HG03521 (cell line): ENCODE results near the gene RBPJ.
A peak's percentile ranks its signal among the peaks of the same experiment; 100 is the strongest.

Source experiments
- ATAC-seq: cut with Tn5 transposase; IDR thresholded peaks from one replicate; pipeline ENCODE4 v1.9.1; 2021; ENCODE audit warnings: mild to moderate bottlenecking, moderate library complexity; ENCODE audit not compliant: unreplicated experiment

RBPJ gene

DNA sequence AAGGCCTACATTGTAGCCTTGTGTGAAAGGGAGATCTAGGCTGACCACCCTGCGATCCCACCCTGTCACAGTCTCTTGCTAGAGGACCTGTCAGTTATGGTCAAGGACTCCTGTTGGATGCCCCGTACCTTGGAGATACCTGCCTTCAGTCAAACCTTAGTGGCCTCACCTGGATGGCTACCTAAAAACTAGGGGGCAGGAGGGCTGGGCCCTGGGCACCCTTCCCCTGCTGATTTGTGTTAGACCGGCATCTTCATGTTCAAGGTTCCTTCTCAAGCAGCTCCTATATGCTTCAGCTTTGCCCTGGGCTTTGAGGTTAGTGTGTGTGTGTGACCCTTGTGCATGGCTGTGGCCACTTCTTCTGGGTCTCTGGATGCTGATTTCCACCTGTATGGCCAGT is 134.1 kb downstream of the RBPJ start:
- no peak for ATAC-seq

GRCh38 chr4:26455571-26455970 is 134.8 kb downstream of the RBPJ start:
- no peak for ATAC-seq

DNA sequence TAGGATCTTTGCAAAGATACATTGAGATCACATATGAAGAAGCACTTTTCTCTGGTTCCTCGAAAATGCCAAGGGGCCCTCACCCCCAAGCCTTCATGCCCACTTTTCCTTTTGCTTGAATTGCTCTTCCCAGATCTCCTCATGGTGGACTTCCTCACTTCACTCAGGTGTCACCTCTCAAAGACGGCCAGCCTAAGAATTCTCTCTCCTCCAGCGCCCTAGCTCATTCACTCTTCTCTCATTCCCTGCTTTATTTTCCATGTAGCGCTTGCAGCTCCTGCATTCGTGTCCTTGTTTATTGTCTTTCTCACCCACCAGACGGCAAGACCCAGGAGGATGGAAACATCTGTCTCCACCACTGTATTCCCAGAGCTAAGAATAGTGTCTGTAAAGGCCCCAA is 136.6 kb downstream of the RBPJ start:
- no peak for ATAC-seq

DNA sequence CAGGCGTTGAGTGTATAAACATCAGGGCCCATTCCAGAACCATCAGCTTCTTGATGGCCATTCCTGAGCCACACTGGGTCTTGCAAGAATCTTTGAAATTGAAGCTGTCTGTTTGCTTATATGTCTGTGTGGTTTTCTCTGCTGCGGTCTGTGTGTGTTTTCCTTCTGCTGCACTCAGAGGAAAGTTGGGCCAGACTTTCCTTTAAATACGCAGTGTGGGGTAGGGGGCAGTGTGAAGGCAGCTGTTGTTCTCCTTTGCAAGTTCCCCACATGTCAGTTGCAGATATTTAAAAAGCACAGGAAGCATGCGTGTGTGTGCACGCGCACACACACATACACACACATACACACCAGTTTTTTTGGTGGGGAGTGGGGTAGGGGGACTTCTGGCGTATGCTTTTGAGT is 137.3 kb downstream of the RBPJ start:
- ATAC-seq = no peak

- peak; percentile 60 for ATAC-seq
Measured at GRCh38 chr4:26459054-26459755, 138.4 kb downstream of the RBPJ start.

DNA sequence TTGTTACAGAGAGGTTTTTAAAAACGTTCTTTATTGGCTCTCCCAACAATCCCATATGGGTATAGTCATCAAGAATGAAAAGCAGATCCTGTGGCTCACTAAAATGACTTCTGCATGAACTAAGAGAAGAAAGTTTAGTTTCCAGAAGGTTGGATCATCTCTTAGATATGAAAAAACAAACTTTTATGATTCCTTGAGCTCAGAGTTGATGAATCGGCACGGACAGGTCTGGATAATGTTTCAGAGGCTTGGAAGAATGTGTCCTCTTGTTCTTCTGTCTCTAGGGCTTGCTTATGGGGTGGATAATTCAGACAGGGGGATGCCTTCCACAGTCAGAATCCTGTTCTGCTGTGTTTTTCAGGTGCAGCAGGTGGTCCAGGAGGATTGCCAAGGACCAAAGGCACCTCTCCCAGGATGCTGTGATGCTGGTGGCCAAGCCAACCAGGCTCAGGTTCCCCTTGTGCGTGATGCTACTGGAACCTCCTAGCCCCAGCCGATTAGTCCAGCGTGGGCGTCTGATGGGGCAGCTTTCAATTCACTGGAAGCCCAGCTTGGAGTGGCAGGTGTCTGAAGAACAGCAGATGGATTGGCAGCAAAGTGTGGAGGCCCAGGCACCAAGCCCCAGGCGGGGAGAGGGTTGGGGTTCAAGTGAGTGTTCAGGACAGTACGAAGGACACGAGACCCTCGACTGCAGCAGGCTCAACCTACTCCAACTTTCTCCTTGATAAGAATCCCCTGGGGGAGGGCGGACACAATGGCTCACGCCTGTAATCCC is 139.1 kb downstream of the RBPJ start:
- ATAC-seq = no peak

DNA sequence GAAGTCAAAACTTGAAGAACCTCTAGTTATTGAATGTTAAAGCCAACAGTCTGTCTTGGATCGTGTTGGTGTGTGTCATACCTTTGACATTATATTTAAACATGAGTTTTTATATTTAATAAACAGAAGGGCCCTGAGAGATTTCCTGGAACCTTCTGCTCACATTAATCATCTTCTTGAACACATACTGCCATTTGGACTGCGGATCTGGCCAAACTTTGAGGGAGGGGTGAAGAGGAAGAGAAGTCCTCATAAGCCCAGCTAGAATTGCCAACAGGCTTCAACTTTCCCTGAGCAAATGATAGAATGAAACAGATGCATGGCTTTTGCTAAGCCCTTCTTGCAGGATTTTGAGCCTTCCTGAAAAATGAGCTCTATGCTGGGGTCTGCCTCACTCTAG is 142.1 kb downstream of the RBPJ start:
- no peak for ATAC-seq

DNA sequence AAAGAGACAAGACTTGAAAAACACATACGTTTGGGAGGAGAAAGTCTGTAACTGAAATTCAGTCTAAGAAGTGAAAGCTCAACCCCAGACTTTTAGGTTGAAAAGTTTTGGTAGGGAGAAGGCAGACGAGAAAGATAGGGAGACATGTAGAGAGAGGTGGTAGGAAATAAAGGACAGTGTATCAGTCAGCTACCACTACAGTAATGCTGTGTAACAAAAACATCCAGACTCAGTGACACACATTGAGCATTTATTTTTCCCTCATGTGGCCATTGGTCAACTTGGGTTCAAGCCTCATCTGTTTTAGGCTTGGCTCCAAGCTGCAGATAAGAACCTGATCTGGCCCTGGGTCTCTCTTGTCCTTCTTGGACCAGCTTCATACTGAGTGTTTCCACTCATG is 142.6 kb downstream of the RBPJ start:
- no peak for ATAC-seq

DNA sequence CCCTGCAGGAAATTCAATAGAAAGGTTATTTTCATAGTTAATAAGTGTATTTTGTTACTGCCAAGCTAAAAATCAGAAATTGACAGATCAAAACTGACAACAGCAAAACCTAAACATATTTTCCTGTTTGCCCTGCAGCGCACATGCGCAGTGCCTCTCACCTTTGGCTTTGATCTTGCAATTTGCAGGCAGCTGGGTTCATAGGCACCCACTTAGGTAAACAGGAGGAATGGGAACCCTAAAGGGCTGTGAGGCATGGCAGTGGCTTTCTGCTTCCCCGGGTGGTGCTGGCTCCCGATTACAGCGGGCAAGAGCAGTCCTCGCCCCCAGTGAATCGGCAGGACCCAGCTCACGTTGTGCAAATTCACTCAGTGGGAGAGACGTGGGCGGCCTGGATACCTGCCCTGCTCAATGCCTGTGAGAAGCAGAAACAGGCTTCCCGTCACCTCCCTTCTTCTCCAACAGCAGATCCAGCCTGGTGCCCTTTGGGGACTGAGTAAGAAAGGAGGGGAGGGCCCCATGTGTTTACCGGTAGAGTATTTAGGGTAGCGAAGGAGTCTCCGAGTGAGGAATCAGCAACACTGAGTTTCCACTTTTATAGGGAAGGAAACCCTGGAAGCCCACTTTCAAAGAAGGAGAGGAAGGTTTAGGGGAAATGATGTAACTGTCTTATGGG is 143.7 kb downstream of the RBPJ start:
- no peak for ATAC-seq

DNA sequence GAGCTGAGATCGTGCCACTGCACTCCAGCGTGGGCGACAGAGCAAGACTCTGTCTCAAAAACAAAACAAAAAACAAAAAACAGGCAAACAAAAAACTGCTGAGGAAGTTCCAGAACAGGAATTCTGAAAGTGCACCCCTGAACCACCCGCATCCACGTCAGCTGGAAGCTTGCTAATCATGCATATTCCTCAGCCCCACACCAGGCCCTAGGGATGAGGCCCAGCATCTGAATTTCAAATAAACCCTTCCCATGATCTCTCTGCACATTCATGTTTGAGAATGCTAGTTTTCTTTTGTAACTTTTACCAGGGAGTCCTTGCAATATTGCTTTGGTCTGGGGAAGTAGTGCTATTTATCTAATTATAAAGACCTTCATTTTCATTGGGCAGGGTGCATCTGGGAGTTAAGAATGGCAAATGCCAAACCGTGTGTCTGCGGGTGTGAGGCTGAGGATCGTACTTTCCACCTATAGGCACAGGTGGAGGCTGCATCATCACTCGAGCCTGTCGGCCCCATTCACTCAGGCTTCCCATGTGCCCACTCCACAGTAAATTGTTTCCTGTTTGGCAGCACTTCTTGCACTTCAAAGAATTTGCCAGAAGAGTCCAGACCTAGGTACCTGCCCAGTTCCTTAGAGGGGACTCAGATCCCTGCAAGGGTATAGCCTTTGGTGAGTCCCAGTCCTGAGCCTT is 145.9 kb downstream of the RBPJ start:
- ATAC-seq = no peak

- ATAC-seq = no peak
Measured at GRCh38 chr4:26467724-26468123, 146.9 kb downstream of the RBPJ start.

- no peak for ATAC-seq
Measured at GRCh38 chr4:26468283-26468949, 147.6 kb downstream of the RBPJ start.

GRCh38 chr4:26468977-26469376 is 148.2 kb downstream of the RBPJ start:
- no peak for ATAC-seq

DNA sequence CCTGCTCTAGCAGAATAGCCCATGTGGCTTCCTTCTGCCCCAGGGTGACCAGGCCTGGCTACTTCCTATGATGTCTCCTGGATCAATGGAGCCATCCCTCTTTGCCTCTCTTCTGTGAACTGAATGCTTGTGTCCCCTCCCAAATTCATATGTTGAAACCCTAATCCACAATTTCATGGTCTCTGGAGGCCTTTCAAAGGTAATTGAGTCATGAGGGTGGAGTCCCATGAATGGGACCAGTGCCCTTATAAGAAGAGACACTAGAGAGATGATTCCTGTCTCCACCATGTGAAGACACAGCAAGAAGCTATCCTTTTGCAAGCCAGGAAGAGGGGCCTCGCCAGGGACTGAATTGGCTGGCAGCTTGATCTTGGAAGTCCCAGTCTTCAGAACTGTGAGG is 151.1 kb downstream of the RBPJ start:
- ATAC-seq = no peak

- no peak for ATAC-seq
Measured at GRCh38 chr4:26473893-26474292, 153.1 kb downstream of the RBPJ start.

GRCh38 chr4:26474551-26474950 is 153.7 kb downstream of the RBPJ start:
- ATAC-seq = no peak

GRCh38 chr4:26475716-26476115 is 154.9 kb downstream of the RBPJ start:
- ATAC-seq = no peak

- ATAC-seq = no peak
Measured at GRCh38 chr4:26476545-26476944, 155.7 kb downstream of the RBPJ start.

DNA sequence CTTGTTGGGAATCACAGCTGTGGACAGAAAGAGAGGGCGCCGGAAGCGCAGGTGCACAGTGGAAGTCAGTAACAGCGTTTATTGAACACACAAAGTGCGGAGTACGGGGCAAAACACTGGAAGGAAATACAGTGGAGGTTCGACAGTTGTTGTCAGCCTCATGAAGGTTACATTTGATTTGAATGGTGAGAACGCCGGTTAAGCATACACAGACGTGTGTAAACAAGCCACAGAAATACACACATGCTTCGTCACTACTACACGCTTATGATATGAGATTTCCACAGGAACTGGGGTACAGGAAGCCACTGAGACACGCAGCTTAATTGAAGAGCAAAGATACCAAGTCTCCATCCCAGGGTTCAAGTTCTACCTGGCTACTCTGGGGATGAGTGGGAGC is 157.5 kb downstream of the RBPJ start:
- no peak for ATAC-seq

DNA sequence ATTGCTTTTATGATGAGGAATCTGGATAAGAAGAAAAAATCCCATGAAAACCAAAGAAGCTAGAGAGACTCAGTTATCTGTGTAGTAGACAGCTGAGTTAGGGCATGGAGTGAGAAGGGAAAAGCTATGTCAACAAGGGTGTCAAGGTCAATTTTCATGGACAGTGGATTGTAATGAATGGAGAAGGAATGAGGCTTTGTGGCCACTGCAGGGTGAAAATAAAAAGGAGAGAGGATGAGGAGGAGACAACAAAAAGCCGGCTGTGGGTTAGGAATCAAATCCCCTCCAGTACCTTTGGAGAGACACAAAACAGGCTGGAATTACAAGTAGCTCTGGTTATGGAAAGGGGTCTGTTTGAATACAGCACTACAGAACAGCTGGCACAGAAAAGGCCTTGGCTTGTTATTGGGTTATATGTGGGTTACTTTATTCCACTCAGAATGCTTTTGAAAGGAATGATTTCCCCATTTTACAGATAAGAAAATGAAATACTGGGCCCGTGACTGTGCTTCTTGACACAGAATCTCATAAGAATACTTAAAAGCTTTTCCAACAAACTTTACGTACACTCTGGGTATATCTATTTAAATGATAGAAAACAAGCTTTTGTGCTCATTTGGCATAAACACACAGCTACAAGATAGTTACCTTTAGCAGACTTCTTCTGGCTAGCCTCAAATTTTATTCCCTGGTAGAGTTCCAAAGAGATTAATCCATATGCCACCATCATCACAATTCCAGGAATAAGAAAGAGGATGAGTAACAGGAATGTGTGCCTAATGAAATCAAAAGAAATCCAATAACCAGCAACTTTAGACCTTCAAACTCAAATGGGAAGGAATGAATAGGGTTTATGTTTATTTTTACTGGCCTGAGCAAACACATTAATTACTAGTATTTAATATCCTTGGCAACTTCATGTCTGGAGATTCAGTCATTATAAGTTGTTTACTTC is 162.0 kb downstream of the RBPJ start:
- ATAC-seq = no peak
